ENCODE measurements around the gene MTHFSD.
"Not testable (repeated sequence)": the region's sequence is repeated elsewhere in the genome, so short reads cannot be mapped to it uniquely, and the experiment has no call there.

Gene MTHFSD, protein sequence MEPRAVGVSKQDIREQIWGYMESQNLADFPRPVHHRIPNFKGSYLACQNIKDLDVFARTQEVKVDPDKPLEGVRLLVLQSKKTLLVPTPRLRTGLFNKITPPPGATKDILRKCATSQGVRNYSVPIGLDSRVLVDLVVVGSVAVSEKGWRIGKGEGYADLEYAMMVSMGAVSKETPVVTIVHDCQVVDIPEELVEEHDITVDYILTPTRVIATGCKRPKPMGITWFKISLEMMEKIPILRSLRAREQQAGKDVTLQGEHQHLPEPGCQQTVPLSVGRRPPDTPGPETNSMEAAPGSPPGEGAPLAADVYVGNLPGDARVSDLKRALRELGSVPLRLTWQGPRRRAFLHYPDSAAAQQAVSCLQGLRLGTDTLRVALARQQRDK

DNA sequence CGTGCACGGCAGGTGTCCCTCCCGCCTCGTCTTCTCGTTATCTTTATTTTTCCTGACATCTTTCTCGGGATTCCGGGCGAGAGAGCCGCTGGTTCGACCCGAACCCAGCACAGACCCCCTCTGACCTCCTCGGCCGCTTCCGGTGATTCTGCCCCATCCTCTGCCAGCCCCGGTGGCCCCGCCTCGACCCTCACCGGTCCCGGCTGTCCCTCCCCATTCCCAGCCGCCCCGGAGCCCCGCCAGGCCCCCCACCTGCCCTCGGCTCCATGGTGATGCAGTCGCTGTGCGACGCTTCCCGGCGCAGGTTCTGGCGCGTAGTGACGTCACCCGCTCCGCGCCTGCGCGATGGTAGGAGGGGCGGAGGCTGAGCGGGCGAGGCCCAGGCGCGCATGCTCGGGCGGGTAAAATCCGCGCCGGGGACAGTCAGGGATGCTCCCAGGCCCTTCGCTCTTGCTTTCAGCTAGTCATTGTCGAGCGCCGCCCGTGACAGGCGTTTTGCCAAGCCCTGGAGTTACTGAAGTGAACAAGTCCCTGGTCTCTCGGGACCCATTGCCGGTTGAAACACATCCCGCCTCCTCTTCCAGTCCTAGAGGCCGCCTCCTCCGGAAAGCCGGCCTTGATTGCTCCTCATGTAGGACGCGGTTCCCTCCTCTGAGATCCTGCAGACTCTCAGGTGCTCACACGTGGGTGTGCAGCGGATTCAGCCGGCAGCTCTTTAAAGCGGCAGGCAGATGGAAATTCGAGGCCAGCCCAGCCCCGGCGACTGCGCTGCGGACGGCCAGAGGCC is at the start of gene MTHFSD:
TSS of gene MTHFSD (minus strand) at position 319 of the 787 bp plus-strand sequence. CDS start at position 268, 51 bp downstream.
- DNase-seq: peak; percentile 51 to 62

DNA sequence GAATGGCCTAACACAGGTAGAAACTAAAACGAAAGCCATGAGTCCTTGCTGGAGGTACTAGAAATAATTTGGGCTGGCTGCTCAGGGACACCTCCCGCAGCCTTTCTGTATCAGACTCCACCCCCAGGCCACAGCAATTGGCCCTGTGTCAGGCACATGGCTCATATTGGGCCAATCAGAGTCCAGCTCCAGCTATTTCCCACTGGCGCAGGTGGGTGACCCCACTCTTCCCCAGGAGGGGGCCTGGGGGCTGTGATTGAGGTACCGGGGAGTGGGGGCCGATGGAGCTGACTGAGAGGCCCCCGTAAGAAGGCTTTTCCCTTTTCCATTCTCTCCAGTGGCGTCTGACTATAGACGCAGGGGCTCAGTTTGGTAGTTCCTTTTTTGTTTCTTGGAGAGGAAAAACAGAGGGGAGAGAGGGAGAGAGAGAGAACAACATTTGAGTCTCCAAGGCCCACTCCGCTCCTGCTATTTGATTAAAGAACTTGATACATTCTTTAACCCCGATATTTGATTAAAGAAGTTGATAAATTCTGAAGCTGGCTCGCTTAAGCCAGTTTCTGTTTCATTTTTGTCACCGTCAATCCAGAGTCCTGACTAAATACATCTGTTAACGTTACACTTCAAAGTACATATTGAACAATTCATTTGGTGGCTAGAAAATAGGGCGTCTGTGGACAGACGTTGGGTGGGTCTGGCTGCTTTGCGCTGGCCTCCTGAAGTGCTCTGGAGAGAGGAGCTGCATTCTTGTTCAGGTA is 49.6 kb upstream of the MTHFSD start:
- DNase-seq: no peak

DNA sequence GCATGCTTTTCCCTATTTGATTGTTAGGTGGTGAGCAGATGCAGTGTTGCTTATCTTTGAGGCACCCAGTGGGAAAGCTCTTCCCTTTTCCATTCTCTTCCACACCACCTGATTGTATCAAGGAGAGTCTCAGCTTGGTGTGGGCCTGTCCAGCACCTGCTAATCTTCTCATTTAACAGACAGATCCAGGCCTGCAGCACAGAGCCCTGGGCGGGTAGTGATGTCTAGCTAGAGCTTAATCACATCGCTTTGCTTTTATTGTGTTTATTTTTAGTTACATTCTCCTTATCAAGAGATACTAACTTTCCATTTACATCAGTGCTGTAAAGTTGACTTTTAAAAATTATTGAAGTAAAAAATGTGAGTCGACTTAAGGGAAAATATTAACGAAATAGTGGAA is 47.5 kb upstream of the MTHFSD start:
- DNase-seq: no peak

DNA sequence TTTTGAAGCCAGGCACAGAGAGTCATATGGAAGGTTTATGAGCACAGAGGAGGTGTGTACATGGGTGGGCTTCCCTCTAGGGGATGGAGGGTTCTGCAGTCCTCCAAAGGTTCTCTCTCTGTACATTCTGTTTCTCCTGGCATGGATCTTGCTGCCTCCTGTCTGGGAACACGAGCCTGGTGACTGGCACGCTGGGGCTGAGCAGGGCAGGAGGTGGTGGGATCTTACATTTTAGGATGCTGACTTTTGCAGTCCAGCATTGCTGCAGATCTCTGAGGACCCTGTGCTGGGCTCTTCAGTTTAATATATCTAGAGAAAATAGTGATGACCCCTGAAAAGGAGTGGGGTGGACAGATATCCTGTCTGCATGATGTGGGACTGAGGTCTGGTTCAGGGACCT is 46.3 kb upstream of the MTHFSD start:
- no peak for DNase-seq

DNA sequence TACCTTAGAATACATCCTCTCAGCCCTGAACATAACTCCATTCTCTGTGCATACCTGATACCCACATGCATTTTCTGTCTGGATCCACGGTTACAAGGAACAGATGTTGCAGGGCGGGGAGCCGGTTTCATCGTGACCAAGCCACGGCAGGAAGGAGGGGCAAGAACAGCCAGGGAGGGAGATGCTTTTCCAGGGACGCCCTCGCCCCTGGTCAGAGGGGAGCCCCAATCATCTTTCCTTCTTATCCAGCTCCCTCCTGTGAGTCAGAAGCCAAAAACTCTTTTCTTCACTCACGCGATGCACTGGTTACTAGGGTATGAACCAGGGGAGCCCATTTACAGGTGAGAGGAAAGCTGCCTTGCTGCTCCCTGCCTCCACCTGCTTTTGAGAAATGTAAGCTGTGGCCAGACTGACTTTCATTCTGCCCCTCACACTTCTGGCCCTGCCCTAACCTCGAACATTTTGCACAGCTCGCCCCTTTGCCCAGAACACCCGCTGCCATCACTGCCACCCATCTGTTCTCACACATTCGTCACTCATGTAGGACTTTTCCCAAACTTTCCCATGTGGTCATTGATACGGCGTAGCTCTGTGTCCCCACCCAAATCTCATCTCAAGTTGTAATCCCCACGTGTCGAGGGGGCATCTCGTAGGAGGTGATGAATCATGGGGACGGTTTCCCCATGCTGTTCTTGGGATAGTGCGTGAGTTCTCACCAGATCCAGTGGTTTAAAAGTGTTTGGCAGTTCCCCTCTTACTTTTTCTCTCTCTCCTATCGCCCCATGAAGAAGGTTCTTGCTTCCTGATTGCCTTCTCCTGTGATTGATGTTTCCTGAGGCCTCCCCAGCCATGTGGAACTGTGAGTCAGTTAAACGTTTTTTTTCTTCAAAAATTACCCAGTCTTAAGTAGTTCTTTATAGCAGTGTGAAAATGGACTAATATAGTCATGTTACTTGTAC is 43.9 kb upstream of the MTHFSD start:
- no peak for DNase-seq

DNA sequence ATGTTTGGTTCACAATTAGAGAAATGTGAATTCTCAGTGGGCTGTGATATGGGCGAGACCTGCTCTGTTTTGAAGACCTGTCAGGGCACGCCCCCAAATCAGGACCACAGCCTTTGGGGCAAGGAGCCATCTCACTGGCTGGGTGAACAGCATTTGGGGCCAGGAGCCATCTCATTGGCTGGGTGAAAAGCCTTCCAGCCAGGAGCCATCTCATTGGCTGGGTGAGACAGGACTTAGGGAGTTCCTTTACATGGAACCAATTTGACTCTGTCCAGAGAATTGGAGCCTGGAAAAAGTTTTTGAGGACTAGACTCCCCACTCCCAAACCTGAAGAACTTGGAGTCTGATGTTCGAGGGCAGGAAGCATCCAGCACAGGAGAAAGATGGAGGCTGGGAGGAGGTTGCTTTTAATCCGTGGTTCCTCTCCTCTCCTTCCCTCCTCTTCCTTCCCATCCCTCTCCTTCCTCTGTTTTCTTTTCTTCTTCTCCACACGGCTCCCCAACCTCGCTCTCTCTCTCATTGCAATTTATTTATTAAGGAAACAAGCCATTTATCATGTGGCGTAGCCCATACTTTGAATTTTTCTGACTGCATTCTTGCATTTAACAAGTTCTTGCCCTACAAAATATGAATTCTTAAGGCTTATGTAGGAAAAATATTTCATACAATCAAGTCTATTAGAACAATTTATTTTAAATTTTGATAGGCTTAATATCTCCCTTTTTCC is 43.0 kb upstream of the MTHFSD start:
- DNase-seq: no peak

DNA sequence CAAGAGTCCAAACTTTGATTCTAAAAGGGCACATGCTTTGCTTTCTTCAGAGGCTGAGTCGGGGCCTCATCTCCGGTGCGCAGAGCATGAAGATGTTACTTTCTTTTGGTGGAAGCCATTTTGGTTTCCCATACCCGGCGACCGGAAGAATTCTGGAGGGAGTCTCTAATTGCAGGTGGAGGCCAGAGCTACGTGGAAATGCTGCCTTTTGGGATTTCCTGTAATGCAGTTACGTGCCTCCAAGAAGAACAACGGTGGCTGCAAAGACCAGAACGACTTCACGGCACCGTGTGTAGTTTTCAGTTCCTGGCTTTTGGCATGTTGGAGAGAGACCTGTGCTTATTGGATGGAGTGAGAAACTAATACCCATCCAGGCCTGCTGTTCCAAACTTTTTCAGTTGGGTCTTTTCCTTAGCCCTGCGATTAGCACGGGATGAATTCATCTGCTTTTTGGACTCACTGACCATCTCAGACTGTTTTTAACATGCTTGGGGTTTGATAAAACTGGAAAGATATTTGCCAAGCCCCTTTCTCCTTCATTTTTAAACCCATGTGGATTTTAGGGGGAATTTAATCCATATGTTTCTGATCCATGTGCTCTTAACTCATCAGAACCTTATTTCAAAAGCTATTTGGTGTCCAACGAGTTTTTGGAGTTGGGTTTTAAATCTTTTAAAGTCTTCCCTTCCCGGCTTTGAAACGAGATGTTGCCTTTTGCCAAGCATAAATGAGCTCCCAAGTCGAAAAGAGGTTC is 42.3 kb upstream of the MTHFSD start:
- no peak for DNase-seq

DNA sequence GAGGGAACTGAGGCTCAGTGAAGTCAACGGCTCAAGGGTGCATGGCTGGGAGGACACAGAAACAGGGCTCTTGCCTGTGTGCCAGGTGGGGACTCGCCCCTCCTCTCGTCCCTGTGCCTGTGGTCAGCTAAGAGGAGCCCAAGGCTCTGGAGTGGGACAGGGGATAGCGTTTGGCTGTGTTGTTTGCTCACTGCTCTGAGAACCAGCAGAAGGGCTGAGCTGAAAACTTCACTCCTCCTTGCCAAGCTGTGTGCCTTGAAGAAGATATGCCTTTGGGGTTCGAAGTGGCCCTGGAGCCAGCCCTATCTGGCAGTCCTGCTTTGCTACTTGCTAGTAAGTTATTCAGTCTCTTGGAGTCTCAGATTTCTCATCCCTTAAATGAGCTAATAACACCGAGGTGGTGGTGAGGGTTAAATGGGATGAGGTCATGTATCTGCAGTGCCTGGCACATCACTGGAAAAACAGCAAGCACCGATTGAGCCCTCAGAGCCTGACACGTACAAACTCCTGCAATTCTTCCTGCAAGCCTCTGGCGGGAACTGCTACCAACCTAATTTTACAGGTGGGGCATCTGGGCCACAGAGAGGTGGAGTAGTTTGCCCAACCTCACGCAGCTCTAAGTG is 41.1 kb upstream of the MTHFSD start:
- DNase-seq: no peak

DNA sequence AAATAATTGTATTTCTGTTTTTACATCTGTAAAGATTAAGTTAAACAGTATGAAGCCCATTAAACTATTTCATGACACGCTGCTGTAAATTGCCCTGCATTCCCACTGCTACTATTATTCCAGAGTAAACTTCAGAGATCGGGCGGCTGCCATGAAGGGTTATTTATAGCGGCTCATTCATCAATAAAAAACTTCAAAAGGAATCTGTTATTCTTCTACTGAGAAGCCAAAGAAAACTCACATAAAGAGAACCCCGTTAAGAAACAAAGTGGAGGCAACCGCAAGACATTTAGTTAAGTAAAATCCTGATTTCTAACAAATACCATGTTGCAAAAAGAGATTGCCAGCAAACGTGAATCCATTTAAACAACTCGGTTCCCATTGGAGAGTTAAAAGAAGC is 39.7 kb upstream of the MTHFSD start:
- DNase-seq: no peak

DNA sequence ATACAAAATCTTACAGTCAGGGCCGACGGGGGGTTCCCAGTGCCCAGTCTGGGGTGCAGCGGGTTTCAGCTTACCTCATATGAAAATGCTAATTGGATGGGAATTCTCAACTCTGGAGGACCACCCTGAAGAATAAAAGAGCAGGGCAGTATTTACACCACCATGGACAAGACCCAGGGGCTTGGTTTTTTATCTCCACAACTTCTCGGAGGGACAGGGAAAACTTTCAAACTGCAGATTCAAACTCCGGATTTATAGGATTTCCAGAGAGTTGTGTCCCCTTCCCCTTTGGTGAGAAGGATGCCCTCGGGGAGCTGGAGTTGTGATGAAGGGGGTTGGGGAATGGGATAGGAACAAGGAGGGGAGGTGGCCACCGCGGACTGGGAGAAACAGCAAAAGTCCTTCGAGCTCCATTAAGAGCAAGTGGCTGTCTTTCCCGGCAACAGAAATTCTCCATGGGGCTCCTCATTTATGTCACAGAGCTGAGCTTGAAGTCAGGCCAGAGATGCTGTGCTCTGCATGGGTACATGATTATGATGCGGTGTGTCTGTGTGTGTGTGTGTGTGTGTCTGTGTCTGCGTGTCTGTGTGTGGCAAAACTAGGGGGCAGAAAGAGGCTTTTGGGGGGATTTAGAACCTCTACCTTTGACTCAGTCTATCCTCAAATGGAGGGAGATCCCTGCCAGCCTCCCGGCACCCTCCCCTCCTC is 39.0 kb upstream of the MTHFSD start:
- no peak for DNase-seq

DNA sequence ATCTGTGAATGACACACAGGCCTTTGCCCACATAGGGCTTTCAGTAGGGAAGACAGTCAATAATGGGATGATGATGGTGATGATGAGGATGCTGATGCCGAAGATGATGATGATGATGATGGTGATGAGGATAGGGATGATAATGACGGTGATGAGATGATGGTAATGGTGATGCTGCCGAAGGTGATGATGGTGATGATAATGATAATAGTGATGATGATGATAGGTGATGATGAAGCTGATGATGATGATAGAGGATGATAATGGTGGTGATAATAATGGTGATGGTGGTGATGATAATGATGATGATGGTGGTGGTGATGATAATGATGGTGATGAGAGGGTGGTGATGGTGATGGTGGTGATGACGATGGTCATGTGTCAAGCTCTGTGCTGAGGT is 36.2 kb upstream of the MTHFSD start:
- DNase-seq: no peak

DNA sequence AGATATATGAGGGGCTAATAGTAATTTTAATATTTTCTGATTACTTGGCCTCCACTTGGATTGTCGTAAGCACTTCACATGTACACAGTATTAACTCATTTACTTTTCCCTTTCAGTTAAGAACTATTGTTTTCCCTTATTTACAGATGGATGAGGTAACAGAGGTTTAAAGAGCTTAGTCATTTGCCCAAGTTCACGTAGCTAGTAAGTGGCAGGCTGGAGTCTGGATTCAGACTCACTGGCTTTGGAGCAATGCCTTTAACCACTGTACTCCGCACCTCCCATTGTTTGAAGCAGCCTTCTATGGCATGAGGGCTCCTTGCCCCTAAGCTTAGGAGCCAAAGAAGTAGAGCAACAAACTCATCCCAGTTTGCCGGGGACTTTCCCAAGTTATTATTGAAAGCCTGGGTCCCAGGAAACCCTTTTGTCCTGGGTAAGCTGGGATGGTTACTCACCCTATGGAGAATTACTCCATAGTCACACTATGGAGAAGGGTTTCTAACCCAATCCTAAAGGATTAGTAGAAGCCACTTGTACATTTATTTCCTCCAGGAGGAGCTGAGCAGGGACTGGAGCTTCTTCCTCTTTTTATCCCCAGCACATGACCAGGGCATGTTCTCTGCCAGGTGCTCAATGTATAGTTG is 35.6 kb upstream of the MTHFSD start:
- no peak for DNase-seq

DNA sequence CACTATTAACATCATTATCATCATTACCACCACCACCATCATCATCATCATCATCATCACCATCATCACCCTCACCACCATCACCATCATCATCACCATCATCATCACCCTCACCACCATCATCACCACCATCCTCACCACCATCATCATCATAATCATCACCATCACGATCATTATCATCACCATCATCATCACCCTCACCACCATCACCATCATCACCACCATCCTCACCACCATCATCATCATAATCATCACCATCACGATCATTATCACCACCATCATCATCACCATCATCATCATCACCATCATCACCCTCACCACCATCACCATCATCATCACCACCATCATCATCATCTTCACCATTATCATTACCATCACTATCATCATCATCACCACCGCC is 32.9 kb upstream of the MTHFSD start:
- DNase-seq: not testable (repeated sequence)

DNA sequence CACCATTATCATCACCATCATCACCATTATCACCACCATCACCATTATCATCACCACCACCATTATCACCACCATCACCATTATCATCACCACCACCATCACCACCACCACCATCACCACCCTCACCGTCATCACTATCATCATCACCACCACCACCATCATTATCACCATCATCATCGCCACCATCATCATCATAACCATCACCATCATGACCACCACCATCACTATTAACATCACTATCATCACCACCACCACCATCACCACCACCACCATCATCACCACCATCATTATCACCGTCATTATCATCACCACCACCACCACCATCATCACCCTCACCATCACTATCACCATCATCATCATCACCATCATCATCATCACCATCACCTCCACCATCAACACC is 32.5 kb upstream of the MTHFSD start:
- no peak for DNase-seq

DNA sequence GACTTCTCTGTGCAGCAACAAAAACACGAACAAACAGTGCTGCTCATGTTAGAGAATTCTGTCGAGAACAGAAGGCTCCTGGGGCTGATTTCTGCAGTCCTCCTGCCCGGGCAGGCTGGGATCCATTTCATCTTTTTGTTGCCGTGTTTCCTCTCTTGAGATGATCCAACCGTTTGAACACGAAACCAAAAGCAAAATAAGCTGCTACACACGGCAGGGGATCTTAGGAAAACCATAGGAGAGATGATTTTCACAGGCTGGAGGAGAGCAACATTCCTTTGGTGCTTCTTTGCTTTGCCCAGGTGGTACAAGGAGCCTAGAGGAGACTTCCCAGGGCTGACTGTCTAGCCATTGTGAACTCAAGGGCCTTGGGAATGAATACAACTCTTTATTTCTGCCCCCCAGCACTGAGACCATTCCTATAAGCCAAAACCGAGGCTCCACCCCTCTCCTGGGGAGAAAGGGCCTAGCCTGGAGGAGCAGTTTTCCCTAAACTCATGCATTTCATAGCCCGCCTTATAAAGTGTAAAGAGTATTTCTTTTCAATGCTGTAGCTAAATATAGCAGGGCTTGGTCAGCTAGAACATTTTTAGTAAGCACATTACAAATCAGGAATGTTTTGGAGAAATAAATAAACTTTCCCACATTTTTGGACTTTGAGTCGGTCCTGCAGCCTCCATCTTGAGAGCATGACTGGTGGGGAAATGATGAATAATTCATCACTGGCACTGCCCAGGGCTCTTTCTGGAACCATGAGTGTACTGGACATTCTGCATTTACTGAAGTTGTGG is 31.0 kb upstream of the MTHFSD start:
- DNase-seq: no peak

DNA sequence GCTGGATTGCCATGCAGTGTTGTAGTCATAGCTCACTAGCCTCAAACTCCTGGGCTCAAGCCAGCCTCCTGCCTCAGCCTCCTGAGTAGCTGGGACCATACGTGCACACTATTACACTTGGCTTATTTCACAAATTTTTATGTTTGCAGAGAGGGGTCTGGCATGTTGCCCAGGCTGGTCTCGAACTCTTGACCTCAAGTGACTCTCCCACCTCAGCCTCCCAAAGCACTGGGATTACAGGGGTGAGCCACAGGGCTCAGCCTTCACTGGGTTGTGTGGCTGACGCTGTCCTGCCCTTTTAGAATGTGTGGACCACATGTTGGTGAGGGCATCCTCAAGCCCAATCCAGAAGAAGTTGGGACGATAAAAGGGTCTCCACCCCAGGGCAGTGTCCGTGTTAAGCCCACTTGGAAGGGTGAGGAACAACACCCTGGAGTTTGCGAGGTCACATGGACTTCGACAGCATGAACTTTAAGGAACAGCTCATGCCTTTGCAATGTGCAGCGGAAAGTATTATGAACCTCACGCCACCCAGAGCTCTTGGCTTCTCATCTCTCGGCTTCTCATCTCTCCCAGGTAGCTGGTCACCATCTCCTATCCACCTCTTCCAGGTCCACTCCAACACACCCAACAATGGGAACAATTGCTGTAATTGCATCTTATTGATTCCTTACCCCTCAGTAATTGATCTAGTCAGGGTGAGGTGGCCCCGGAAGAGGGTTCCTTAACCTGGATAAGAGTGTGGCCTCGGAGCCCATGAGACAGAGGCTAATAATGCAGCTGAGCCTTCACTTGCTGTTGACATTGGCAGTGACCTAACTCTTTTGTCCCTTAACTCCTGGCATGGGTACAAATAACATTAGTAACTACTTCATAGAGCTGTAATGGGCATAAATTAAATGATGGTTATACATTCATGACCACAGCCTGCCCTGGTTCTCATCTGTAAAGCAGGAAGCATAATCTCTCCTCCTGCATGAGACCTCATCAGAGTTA is 30.0 kb upstream of the MTHFSD start:
- DNase-seq: no peak

DNA sequence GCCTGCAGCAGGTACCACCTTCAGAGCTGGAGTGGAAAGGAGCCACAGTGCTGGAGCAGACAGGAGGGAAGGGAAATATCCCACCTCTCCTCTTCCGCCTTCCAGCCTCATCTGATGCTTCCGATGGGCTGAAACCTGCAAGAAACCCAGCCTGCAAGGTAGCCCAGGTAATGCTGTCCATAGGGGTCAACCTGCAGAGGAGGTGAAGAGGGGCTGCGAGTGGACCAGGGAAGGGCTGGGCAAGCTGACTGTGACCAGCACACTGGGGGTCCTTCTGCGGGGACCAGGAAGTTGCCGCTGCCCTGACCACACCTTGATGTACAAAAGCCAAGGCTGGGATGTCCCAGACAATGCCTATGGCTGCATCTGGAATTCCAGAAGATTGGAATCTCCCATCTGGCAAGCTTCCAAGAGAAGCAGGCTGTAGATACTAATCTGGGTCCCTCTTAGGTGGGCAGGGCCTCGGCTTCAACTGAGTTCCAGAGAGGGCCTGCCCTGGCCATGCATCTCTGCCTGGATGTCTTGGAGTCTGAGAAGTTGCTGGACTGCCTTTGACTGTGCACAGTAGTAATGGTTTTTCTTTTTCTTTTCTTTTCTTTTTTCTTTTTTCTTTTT is 29.1 kb upstream of the MTHFSD start:
- DNase-seq: no peak
